HG02759 (cell line): ENCODE data around the gene LDLRAD4.
"Not testable (repeated sequence)": the region's sequence is repeated elsewhere in the genome, so short reads cannot be mapped to it uniquely, and the experiment has no call there.

ENCODE experiments used
- ATAC-seq: cut with Tn5 transposase; IDR thresholded peaks from one replicate; pipeline ENCODE4 v1.9.1; 2021; ENCODE audit warnings: mild to moderate bottlenecking, moderate library complexity; ENCODE audit not compliant: unreplicated experiment

Gene LDLRAD4

GRCh38 chr18:13324880-13325279 lies 106.3 kb downstream of the LDLRAD4 start:
- no peak for ATAC-seq

- ATAC-seq = no peak
Measured at GRCh38 chr18:13328213-13328612, 109.7 kb downstream of the LDLRAD4 start.

GRCh38 chr18:13330996-13331395 lies 112.4 kb downstream of the LDLRAD4 start:
- no peak for ATAC-seq

- ATAC-seq = no peak
Measured at GRCh38 chr18:13331846-13332245, 113.3 kb downstream of the LDLRAD4 start.

DNA sequence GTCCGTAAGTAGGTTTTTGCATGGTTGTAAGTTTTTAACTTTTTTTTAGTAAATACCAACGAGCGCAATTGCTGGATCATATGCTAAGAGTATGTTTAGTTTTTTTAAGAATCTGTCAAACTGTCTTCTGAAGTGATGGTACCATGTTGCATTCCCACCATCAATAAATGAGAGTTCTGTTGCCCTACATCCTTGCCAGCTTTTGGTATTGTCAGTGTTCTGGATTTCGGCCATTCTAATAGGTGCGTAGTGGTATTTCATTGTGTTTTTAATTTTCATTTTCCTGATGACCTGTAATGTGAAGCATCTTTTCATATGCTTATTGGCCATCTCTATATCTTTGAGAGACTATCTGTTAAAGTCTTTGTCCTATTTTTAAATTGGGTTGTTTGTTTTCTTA lies 114.3 kb downstream of the LDLRAD4 start:
- no peak for ATAC-seq

DNA sequence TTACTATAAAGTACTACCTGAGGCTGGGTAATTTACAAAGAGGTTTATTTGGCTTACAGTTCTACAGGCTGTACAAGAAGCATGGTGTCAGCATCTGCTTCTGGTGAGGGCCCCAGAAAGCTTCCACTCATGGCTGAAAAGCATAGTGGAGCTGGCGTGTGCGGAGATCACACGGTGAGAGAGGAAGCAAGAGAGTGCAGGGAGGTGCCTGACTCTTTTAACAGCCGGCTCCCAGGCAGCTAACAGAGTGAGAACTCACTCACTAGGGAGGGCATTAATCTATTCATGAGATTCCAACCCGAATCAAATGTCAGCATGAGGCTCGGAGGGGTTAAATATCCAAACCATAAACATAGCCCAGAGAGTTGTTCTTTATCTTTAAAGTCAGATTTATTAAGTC lies 117.3 kb downstream of the LDLRAD4 start:
- no peak for ATAC-seq

DNA sequence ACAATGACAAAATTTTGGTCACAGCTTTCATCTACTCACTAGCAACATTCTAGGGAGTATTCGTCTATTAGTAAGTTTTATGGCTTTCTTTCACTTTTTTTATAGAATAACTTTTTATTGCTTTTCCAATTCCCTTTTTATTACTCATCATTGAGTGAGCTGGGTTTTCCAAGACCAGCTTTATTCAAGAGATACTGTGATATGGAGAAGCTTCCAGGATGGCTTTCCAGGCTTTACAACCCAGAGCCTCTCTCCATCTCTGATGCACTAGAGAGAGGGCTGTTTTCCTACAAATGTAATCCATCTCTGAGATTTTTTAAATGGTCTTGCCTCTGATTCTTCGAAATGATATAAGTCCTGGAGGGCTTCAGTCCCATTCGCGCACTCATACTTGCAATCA lies 118.3 kb downstream of the LDLRAD4 start:
- no peak for ATAC-seq

- no peak for ATAC-seq
Measured at GRCh38 chr18:13337369-13337768, 118.8 kb downstream of the LDLRAD4 start.

GRCh38 chr18:13338318-13338717 lies 119.8 kb downstream of the LDLRAD4 start:
- no peak for ATAC-seq

DNA sequence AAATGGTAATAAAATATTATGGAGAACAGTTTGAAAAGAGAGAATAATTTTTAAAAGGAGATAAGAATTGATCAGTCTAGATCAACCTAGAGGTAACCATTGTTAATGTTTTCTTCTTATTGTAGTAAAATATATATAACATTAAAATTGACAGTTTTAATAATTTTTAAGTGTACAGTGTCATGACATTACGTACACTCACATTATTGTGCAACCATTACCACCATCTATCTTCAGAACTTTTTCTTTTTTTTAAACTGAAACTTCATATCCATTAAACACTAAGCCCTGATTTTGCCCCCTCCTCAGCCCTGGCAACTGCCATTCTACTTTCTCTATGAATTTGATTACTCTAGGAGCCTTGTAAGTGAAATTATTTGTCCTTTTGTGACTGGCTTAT lies 121.1 kb downstream of the LDLRAD4 start:
- ATAC-seq = no peak

- ATAC-seq = not testable (repeated sequence)
Measured at GRCh38 chr18:13346449-13346848, 127.9 kb downstream of the LDLRAD4 start.

GRCh38 chr18:13353084-13353823 lies 134.7 kb downstream of the LDLRAD4 start:
- ATAC-seq = no peak

- no peak for ATAC-seq
Measured at GRCh38 chr18:13354402-13354801, 135.8 kb downstream of the LDLRAD4 start.

DNA sequence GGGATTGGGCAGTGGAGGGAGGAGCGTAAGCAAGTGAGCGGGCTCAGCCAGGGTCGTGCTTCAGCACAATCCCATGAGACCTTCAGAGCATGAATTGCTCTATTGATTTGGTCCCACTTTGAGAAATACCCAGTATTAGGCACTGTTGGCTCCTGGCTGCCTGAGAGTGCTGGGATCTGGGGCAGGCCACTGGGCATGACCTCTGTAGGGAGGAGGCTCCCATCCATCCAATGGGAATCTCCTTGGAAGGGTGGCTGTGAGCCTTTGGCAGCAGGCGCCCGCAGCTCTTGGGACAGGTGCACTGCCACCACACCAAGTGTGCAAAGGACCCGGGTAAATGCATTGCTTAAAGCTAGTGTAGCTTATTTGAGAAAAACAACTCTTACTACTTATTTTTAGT lies 137.5 kb downstream of the LDLRAD4 start:
- no peak for ATAC-seq

- no peak for ATAC-seq
Measured at GRCh38 chr18:13357289-13357688, 138.7 kb downstream of the LDLRAD4 start.

GRCh38 chr18:13359210-13359609 lies 140.7 kb downstream of the LDLRAD4 start:
- peak; percentile 85 for ATAC-seq

GRCh38 chr18:13361431-13361830 lies 142.9 kb downstream of the LDLRAD4 start:
- ATAC-seq = no peak

DNA sequence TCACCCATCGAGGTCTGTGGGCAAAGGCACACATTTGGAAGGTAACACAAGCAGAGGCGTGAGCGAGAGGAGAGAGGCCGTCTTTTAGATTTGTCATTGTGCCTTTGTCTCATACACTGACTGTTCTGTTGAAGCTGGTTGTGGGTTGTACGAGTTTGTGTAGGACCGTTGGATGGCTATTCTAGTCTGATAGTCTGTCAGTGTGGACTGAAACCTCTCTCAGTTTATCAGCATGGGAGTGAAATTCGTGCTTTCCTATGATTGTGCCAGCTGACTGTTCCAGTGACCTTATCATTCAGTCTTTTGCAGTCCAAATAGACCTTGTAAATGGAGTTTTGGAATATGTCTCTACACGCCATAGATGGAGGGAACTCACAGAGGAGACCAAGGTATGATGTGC lies 143.5 kb downstream of the LDLRAD4 start:
- no peak for ATAC-seq

DNA sequence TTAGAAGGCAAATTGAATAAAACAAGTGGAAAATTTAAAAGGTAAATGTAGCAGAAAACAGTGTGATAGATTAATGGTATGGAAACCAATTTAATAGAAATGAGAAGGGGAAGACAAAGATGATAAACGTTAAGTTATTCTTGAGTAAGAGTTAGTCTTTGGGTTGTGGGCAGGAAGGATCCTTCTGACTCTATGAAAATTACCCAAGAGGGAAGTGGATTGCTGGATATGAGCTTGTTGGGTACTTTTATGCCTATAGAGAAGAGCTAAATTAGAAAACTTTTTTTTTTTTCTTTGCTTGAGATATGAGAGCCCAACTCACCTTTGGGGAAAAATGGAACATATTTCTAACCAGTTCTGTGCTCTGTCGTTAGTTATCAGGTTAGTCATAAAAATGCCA lies 144.0 kb downstream of the LDLRAD4 start:
- no peak for ATAC-seq

DNA sequence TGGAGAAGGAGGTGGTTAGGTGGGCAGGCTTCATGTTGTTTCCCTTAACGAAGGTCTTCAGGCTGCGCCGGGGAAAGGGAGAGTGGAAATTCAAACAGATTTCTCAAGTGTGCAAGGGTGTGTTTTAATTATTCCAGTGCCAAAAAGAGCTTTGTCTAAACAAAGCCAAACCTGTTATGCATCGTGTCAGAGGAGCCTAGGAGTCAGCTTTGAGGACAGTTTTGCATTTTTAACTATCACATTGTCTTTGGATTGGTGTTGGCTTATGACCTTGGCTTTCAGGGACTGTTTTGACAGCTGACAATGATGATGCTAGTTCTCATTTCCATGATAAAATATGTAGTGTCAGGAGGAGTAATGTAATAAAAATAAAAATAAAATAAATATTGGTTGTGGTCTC lies 144.8 kb downstream of the LDLRAD4 start:
- no peak for ATAC-seq

DNA sequence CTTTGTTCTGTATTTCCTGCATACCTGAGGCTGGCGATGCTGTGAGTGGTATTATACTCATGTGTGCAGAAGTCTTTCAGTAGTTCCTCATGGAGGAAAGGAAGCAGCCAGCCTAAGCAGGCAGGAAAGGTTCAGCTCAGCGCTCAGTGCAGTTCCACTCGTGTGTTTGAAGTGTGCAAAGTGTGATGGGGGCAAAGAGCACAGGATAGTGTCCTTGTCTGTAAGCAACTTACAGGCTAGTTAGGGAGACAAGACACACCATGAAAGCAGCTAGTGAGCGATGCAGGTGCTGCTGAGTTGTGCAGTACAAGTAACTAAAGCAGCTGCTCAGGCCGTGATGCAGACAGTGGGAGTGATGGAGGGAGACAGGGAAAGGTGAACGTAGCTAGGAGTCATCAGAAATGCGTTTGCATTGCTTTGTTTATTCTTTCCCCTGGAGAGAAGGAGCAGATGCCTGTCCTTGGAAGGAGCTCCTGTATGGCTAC lies 146.2 kb downstream of the LDLRAD4 start:
- ATAC-seq = no peak

GRCh38 chr18:13366131-13366530 lies 147.6 kb downstream of the LDLRAD4 start:
- no peak for ATAC-seq

- ATAC-seq = no peak
Measured at GRCh38 chr18:13366541-13366940, 148.0 kb downstream of the LDLRAD4 start.
